H7 (cell line): ENCODE measurements around the gene SKAP2. TPM values are rescaled to one million over a fixed set of nuclear protein-coding genes. Genes with fewer than 3 reads are reported as not detected.
A peak's percentile ranks its signal among the peaks of the same experiment; 100 is the strongest.

Experiments used
- DNase-seq: peaks from one replicate; pipeline ENCODE4 v3.0.0; 2012
- H3K27me3 ChIP-seq: 2 replicates; pipeline ENCODE4 v1.6.0; 2011; ENCODE audit warnings: mild to moderate bottlenecking, low read length; ENCODE audit not compliant: control insufficient read depth, insufficient read depth
- H3K36me3 ChIP-seq: replicated peaks from 2 replicates; pipeline ENCODE4 v1.5.1; 2011; ENCODE audit warnings: low read length; ENCODE audit not compliant: control insufficient read depth, insufficient read depth
- H3K4me3 ChIP-seq: 2 replicates; pipeline ENCODE4 v1.5.1; 2011; ENCODE audit warnings: low read depth, mild to moderate bottlenecking, control low read depth, low read length, moderate library complexity; ENCODE audit not compliant: insufficient read depth
- total RNA-seq: library from RNA; depleted of rRNA; stranded (reverse); fragments of >200 nt; shearing (Covaris generic); gene quantifications from 2 replicates; pipeline ENCODE4 v1.2.3, GENCODE V29; 2014

SKAP2 gene
- total RNA-seq, 1 experiment from 2014 or later: 2.2 TPM

GRCh38 chr7:26685606-26686005 is 178.8 kb downstream of the SKAP2 start:
- Histone ChIP-seq H3K27me3 (no peaks in the 10 kb centered on the region), H3K36me3 (no peaks in the 10 kb centered on the region), H3K4me3 (no peak overlapping the region)
- no peak for DNase-seq

DNA sequence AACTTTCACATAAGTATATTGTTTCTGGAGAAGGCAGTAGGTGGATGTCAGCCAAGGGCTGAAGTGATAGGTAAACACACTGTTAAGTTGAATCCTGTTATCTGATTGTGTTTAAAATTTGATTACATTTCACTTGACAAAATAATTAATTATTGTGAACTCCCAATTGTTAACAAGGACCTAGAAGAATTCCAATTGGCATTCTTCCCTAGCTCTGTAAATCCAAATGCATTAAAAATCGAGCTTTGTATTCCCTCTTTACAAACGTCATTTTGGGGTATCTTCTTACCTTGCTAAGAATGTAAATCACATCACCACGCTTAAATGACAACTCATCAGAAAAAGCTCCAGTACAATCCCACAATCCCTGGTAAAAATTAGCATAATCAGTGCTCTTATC is 179.9 kb downstream of the SKAP2 start:
- DNase-seq: no peak
- H3K36me3 ChIP-seq: no peaks in the 10 kb centered on the region
- H3K4me3 ChIP-seq: no peak overlapping the region
- H3K27me3 ChIP-seq: no peaks in the 10 kb centered on the region

DNA sequence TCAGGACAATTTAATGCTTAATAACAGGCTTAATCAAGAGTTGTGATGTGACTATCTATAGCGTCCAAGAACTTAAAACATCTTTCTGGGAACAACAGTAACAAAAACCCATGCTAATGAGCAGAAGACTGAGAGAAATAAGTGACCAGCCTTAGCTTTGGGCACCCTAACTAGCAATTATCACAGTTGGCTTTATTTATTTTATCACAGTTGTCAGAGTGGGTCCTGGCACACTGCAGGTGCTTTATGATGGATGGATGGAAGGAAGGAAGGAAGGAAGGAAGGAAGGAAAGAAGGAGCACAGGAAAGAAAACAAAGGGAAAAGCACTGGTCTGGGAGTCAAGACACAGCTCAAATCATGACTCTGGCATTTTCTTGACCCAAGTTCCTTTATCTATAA is 181.1 kb downstream of the SKAP2 start:
- no peak overlapping the region for H3K4me3 ChIP-seq
- H3K36me3 ChIP-seq: no peaks in the 10 kb centered on the region
- DNase-seq: no peak
- no peaks in the 10 kb centered on the region for H3K27me3 ChIP-seq

- Histone ChIP-seq H3K4me3 (no peak overlapping the region), H3K36me3 (no peaks in the 10 kb centered on the region), H3K27me3 (no peaks in the 10 kb centered on the region)
- DNase-seq: no peak
Observed at GRCh38 chr7:26681819-26682418, 182.5 kb downstream of the SKAP2 start.

DNA sequence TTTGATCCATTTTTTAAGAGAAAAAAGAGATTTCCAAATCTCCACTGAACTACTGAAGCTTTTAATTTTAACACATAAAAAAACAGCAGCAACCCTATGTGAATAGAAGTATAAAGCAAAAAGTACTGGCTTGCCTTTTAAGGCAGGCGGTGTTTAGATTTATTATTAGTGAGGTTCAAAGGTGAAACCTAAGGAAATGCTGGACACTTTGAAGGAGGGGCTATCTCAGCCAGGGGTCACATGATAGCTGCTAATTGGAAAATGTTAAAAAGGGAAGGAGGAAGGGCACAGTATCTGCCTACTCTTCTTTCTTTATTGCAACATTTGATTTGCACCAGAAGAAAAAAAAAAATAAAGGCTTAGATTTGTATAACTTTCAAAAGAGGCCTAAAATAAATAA is 183.8 kb downstream of the SKAP2 start:
- no peaks in the 10 kb centered on the region for H3K36me3 ChIP-seq
- H3K4me3 ChIP-seq: no peak overlapping the region
- DNase-seq: no peak
- no peaks in the 10 kb centered on the region for H3K27me3 ChIP-seq

DNA sequence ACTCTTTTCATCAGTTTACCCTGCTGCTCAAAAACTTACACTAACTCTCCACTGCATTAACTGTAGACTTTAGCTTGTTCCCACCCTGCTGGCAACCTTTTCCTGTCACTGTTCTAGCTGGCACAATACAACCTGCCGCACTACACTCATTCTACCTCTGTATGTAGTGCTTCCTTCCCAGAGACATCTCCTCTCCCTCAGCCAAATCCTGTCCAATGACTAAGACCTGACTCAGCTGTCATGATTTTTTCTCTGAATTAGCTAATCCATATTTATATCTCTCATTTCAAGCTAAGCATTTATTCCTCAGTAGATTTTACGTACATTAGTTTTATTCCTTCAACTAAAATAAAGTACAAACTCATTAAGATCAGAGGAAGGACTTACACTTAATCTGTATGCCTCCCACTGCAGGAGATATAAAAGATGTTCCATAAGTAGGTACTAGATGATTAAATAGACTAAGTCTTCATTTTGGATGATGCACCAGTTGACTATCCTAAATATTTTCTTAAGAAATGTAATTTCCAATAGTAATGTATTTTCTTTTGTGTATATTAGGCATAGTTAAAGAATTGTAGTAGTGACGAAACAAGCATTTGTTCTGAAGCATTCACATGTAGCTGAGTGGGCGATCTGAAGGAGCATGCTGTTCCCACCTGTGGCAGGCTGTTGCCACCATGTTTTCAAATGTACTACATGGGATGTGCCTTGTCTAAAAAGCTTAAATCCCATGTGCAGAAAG is 189.1 kb downstream of the SKAP2 start:
- H3K36me3 ChIP-seq: no peaks in the 10 kb centered on the region
- DNase-seq: no peak
- no peak overlapping the region for H3K4me3 ChIP-seq
- no peaks in the 10 kb centered on the region for H3K27me3 ChIP-seq

DNA sequence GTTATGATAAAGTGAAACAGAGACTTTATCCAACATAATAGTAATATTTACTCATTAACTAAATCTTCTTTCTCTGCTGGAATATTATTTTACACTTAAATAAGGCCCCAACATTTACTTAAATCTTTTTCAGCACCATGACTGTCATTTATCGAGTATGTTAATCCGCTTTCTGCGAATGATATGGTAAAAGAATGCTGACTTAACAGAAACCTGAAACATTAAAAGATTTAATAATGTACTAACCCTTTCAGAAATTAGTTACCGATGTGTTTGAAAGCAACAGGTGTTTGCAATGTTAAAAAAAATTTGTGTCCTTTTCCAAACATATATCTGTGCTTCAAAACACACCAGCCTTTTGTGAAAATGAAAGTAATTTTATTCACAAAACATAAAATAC is 190.5 kb downstream of the SKAP2 start:
- Histone ChIP-seq H3K36me3 (no peaks in the 10 kb centered on the region), H3K4me3 (no peak overlapping the region), H3K27me3 (no peaks in the 10 kb centered on the region)
- no peak for DNase-seq

- Histone ChIP-seq H3K4me3 (no peak overlapping the region), H3K27me3 (no peaks in the 10 kb centered on the region), H3K36me3 (no peaks in the 10 kb centered on the region)
- DNase-seq: no peak
Observed at GRCh38 chr7:26673271-26673670, 191.1 kb downstream of the SKAP2 start.

- Histone ChIP-seq H3K36me3 (no peaks in the 10 kb centered on the region), H3K4me3 (no peak overlapping the region), H3K27me3 (no peaks in the 10 kb centered on the region)
- no peak for DNase-seq
Observed at GRCh38 chr7:26670841-26671240, 193.5 kb downstream of the SKAP2 start.

DNA sequence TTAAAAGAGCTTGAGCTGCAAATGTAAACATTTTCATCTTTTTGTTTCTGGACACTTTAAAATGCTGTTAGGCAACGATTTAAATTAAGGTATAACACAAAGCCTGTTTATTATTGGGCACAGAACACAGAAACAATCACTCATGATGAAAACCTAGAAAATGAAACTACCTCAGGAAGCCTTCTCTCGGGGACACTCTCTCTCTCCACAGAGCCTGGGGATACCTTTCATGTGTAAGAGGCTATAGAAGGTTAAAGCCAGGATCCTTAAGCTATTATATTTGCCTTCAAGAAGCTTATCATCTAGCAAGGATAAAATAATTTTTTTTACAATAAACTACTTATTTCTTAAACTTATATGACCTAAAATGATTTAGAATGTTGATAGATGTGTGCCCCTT is 194.1 kb downstream of the SKAP2 start:
- no peak overlapping the region for H3K4me3 ChIP-seq
- no peaks in the 10 kb centered on the region for H3K36me3 ChIP-seq
- no peak for DNase-seq
- no peaks in the 10 kb centered on the region for H3K27me3 ChIP-seq

DNA sequence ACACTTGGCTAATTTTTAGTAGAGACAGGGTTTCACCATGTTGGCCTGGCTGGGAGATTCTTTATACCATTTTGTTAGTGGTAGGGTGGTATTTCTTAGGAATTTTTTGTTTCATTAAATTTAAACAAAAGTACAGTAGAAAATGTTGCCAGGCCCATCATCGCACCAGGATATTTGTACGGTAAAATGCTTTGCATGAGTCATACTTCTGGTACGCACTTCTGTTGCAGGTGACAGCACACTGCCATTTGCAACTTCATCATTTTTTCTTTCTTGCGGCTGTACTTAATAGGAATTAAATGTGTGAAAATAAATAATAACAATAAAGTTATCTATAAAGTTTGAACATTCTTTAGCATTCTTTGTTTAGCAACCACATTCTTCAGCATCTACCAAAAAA is 195.6 kb downstream of the SKAP2 start:
- no peaks in the 10 kb centered on the region for H3K36me3 ChIP-seq
- H3K4me3 ChIP-seq: no peak overlapping the region
- DNase-seq: no peak
- H3K27me3 ChIP-seq: no peaks in the 10 kb centered on the region

DNA sequence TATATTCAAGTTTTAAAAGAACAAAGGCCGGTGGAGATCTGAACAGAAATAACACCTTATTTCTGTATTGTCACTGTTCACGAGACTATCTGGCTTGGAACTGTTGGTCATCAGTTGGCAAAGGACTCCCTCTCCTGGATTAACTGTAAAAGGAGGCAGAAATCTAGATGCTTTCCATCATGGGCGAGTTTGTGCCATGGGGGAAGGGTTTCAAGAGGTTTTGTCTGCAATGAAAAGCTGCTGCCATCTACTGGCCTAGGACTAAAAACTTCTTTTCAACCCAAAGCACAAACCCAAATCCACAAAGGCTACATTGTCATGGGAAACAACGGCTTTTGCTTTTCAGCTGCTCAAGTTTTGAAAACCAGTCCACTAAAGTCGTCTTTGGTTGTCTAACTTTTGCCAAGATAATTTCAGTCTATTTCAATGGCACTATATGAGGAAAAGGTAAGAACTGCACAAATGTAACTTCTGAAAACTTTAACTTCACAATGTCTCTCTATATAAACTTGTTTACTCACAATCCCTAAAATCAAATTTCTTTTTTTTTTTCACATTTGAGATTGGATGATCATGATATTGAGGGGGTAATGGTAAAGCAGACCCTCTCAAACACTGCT is 196.8 kb downstream of the SKAP2 start:
- Histone ChIP-seq H3K4me3 (no peak overlapping the region), H3K36me3 (no peaks in the 10 kb centered on the region), H3K27me3 (no peaks in the 10 kb centered on the region)
- DNase-seq: peak; percentile 30

- Histone ChIP-seq H3K4me3 (no peak overlapping the region), H3K27me3 (no peaks in the 10 kb centered on the region)
Observed at GRCh38 chr7:26664735-26665416, 199.5 kb downstream of the SKAP2 start.

GRCh38 chr7:26664274-26664673 is 200.1 kb downstream of the SKAP2 start:
- Histone ChIP-seq H3K27me3 (no peaks in the 10 kb centered on the region), H3K4me3 (no peak overlapping the region), H3K36me3 (no peaks in the 10 kb centered on the region)
- no peak for DNase-seq

More at GRCh38 chr7:26664735-26665416, 199.5 kb downstream of the SKAP2 start:
- H3K36me3 ChIP-seq: no peaks in the 10 kb centered on the region
- DNase-seq: no peak

DNA sequence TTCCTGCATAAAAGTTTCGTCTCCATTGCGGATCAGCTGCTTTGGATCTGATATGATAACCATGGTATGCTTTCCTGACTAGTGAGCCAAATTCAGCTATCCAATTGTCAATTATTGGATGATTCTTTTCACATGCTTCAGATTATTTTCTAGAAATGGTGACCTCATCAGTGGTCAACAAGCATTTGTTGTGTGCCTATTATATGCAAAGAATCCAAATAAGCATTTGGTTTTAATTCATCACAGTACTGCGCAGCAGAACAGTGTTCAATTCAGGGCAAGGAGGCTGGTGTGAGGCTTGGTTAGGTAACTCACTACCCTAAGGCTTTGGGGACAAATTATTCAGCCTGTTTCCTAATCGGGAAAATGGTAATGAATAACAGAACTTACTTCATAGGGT is 200.5 kb downstream of the SKAP2 start:
- no peaks in the 10 kb centered on the region for H3K36me3 ChIP-seq
- DNase-seq: no peak
- no peaks in the 10 kb centered on the region for H3K27me3 ChIP-seq
- H3K4me3 ChIP-seq: no peak overlapping the region
